GM12878 (cell line): ENCODE data around the gene ETV6. TPM values are rescaled to one million over a fixed set of nuclear protein-coding genes. Genes with fewer than 3 reads are reported as not detected.

Experiments used
- ATF7 ChIP-seq: fragments of 450-650 bp; IDR thresholded peaks from 2 replicates; pipeline ENCODE4 v1.6.1; 2016; ENCODE audit warnings: low read depth, mild to moderate bottlenecking
- BACH1 ChIP-seq: fragments of 450-650 bp; IDR thresholded peaks from 2 replicates; pipeline ENCODE4 v1.6.1; 2017; ENCODE audit warnings: mild to moderate bottlenecking, borderline replicate concordance
- CHD1 ChIP-seq: IDR thresholded peaks from 2 replicates; pipeline ENCODE4 v1.6.1; 2012; ENCODE audit warnings: low read depth, low read length, improper control_type of control experiment
- CHD4 ChIP-seq: fragments of 200-600 bp; sonication (generic); IDR thresholded peaks from 2 replicates; pipeline ENCODE4 v1.6.1; 2016; ENCODE audit warnings: mild to moderate bottlenecking
- EED ChIP-seq: sonication (generic); IDR thresholded peaks from 2 replicates; pipeline ENCODE4 v1.6.1; 2016; ENCODE audit warnings: antibody characterized with exemption, low read depth
- EZH2 ChIP-seq: IDR thresholded peaks from 2 replicates; pipeline ENCODE4 v1.6.1; 2012; ENCODE audit warnings: low read depth, mild to moderate bottlenecking, control low read depth, inconsistent platforms, low read length, borderline replicate concordance; ENCODE audit not compliant: control insufficient read depth
- GATAD2B ChIP-seq: fragments of 450-650 bp; conservative IDR thresholded peaks from 2 replicates; pipeline ENCODE4 v1.6.1; 2017; ENCODE audit warnings: low read depth, mild to moderate bottlenecking, moderate library complexity
- HDAC2 ChIP-seq: fragments of 200-600 bp; sonication (generic); IDR thresholded peaks from 2 replicates; pipeline ENCODE4 v1.6.1; 2017
- IKZF2 ChIP-seq, 2 experiments: fragments of 450-650 bp; IDR thresholded peaks; 2 replicates each; pipeline ENCODE4 v1.6.1; 2017; ENCODE audit warnings: mild to moderate bottlenecking in 2 of 2, moderate library complexity in 2 of 2
- MEF2A ChIP-seq: IDR thresholded peaks from 2 replicates; pipeline ENCODE4 v1.6.1; 2011; ENCODE audit warnings: low read depth, mild to moderate bottlenecking, low read length, moderate library complexity; ENCODE audit not compliant: insufficient read depth
- MTA3 ChIP-seq: IDR thresholded peaks from 2 replicates; pipeline ENCODE4 v1.6.1; 2012; ENCODE audit warnings: low read length, inconsistent platforms, borderline replicate concordance
- MXI1 ChIP-seq: fragments of 150-350 bp; IDR thresholded peaks from 2 replicates; pipeline ENCODE4 v1.6.1; 2011; ENCODE audit warnings: low read depth, mild to moderate bottlenecking, inconsistent platforms, low read length, improper control_type of control experiment
- NBN ChIP-seq: fragments of 450-650 bp; IDR thresholded peaks from 2 replicates; pipeline ENCODE4 v1.6.1; 2016
- PKNOX1 ChIP-seq: fragments of 450-650 bp; IDR thresholded peaks from 2 replicates; pipeline ENCODE4 v1.6.1; 2016; ENCODE audit warnings: mild to moderate bottlenecking
- RBBP5 ChIP-seq: fragments of 200-600 bp; sonication (generic); conservative IDR thresholded peaks from 2 replicates; pipeline ENCODE4 v1.6.1; 2016
- REST ChIP-seq: IDR thresholded peaks from 2 replicates; pipeline ENCODE4 v1.6.1; 2012; ENCODE audit warnings: mild to moderate bottlenecking, low read depth, low read length
- SMARCA5 ChIP-seq: fragments of 450-650 bp; IDR thresholded peaks from 2 replicates; pipeline ENCODE4 v1.6.1; 2017; ENCODE audit warnings: mild to moderate bottlenecking
- SPI1 ChIP-seq: IDR thresholded peaks from 2 replicates; pipeline ENCODE4 v1.6.1; 2011; ENCODE audit warnings: low read depth, mild to moderate bottlenecking, low read length, moderate library complexity, borderline replicate concordance; ENCODE audit not compliant: insufficient read depth
- USF2 ChIP-seq: IDR thresholded peaks from 2 replicates; pipeline ENCODE4 v1.6.1; 2011; ENCODE audit warnings: low read depth, low read length, improper control_type of control experiment, borderline replicate concordance
- ZNF384 ChIP-seq: IDR thresholded peaks from 2 replicates; pipeline ENCODE4 v1.6.1; 2012; ENCODE audit warnings: low read depth, mild to moderate bottlenecking, low read length, improper control_type of control experiment, borderline replicate concordance
- ZSCAN29 ChIP-seq: fragments of 450-650 bp; IDR thresholded peaks from 2 replicates; pipeline ENCODE4 v1.6.1; 2017; ENCODE audit warnings: mild to moderate bottlenecking, moderate library complexity
- polyA plus RNA-seq, 11 experiments: library from polyadenylated mRNA; depleted of rRNA in 4 of 11; unstranded in 6 of 11; stranded (reverse) in 5 of 11; fragments of >200 nt; fragmentation: Nextera tagmentation in 4 of 11; fragmentation: Illumina TruSeq in 1 of 11; extraction: Ambion mirVana in 4 of 11; extraction: Trizol in 1 of 11; gene quantifications; 1 replicate in 1 of 11; 2 replicates in 10 of 11; pipeline versions ENCODE4 v1.2.1 to v1.2.3, GENCODE V29; 2011 to 2016; ENCODE audit warnings: inconsistent platforms in 2 of 11, missing spikeins in 2 of 11, low read depth in 1 of 11
- total RNA-seq, 4 experiments: library from RNA; depleted of rRNA in 3 of 4; stranded (reverse); fragments of >200 nt in 3 of 4; fragmentation: Illumina TruSeq in 1 of 4; extraction: Trizol in 1 of 4; gene quantifications; 2 replicates each; pipeline versions ENCODE4 v1.2.1 to v1.2.3, GENCODE V29; 2013 to 2021
- TF ChIP-seq, protein P1 (sequence below): fragments of 450-650 bp; IDR thresholded peaks from 2 replicates; pipeline ENCODE4 v1.6.1; 2017; ENCODE audit warnings: mild to moderate bottlenecking
- TF ChIP-seq, protein P2 (sequence below): fragments of 450-650 bp; IDR thresholded peaks from 2 replicates; pipeline ENCODE4 v1.6.1; 2018; ENCODE audit warnings: mild to moderate bottlenecking, low read depth, moderate library complexity; ENCODE audit not compliant: partially characterized antibody

ETV6 gene
- total and polyA plus RNA-seq, 10 of the 15 experiments (the other 5 are each of a cell fraction or from before 2014, with no cell fraction given): 6.6 to 74.8 (median 24.6) TPM

DNA sequence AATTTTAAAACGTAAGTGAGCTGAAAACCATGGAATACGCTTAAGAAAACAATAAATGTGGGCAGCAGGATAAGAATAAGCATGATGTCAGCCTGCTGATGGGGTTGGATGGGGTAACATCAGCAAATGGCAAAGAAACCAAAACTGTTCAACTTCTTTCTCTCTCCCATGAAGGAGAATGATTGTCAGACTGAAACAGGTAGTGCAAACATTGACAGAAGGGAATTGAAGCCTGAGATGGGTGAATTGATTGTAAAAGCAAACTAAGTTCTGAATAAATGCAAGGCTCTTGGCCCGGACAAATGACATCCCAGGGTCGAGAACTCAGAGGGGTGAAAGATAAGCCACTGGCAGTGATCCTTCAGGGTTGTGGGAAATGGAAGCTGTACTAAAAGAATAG is 182.6 kb downstream of the ETV6 start (continued):
- no peak for TF ChIP-seq EZH2
- TF ChIP-seq CHD4: no peak
- peak; percentile 70 for TF ChIP-seq EED
- TF ChIP-seq MEF2A: 0 out of 2 replicates have a peak, but pooled peaks have one; percentile 26
- TF ChIP-seq NBN: no peak
- TF ChIP-seq RBBP5: no peak
- no peak for TF ChIP-seq SMARCA5
- peak; percentile 31 to 50; a peak in 1 of 4 replicates for TF ChIP-seq IKZF2 (IDR thresholded peaks at IDR 0.05)
- TF ChIP-seq BACH1: no peak
- TF ChIP-seq GATAD2B: no peak
- no peak for TF ChIP-seq ZSCAN29
- no peak for TF ChIP-seq CHD1
- TF ChIP-seq MTA3: no peak
- TF ChIP-seq ZNF384: no peak
- TF ChIP-seq REST: no peak
- TF ChIP-seq HDAC2: no peak
- no peak for TF ChIP-seq USF2
- peak; percentile 36; the same call in 1 of the 2 replicates for TF ChIP-seq SPI1
- TF ChIP-seq ATF7: peak; percentile 80
- TF ChIP-seq, protein P1, sequence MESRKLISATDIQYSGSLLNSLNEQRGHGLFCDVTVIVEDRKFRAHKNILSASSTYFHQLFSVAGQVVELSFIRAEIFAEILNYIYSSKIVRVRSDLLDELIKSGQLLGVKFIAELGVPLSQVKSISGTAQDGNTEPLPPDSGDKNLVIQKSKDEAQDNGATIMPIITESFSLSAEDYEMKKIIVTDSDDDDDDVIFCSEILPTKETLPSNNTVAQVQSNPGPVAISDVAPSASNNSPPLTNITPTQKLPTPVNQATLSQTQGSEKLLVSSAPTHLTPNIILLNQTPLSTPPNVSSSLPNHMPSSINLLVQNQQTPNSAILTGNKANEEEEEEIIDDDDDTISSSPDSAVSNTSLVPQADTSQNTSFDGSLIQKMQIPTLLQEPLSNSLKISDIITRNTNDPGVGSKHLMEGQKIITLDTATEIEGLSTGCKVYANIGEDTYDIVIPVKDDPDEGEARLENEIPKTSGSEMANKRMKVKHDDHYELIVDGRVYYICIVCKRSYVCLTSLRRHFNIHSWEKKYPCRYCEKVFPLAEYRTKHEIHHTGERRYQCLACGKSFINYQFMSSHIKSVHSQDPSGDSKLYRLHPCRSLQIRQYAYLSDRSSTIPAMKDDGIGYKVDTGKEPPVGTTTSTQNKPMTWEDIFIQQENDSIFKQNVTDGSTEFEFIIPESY: no peak
- TF ChIP-seq PKNOX1: peak; percentile 51; the same call in 1 of the 2 replicates
- TF ChIP-seq, protein P2, sequence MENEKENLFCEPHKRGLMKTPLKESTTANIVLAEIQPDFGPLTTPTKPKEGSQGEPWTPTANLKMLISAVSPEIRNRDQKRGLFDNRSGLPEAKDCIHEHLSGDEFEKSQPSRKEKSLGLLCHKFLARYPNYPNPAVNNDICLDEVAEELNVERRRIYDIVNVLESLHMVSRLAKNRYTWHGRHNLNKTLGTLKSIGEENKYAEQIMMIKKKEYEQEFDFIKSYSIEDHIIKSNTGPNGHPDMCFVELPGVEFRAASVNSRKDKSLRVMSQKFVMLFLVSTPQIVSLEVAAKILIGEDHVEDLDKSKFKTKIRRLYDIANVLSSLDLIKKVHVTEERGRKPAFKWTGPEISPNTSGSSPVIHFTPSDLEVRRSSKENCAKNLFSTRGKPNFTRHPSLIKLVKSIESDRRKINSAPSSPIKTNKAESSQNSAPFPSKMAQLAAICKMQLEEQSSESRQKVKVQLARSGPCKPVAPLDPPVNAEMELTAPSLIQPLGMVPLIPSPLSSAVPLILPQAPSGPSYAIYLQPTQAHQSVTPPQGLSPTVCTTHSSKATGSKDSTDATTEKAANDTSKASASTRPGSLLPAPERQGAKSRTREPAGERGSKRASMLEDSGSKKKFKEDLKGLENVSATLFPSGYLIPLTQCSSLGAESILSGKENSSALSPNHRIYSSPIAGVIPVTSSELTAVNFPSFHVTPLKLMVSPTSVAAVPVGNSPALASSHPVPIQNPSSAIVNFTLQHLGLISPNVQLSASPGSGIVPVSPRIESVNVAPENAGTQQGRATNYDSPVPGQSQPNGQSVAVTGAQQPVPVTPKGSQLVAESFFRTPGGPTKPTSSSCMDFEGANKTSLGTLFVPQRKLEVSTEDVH: no peak
- TF ChIP-seq MXI1: no peak
